ENCODE results near the gene REEP6. TPM values are rescaled to one million over a fixed set of nuclear protein-coding genes. Genes with fewer than 3 reads are reported as not detected.

Gene REEP6
- total and polyA plus RNA-seq, 2 experiments from 2014 or later, result 3.0 to 4.3 TPM

DNA sequence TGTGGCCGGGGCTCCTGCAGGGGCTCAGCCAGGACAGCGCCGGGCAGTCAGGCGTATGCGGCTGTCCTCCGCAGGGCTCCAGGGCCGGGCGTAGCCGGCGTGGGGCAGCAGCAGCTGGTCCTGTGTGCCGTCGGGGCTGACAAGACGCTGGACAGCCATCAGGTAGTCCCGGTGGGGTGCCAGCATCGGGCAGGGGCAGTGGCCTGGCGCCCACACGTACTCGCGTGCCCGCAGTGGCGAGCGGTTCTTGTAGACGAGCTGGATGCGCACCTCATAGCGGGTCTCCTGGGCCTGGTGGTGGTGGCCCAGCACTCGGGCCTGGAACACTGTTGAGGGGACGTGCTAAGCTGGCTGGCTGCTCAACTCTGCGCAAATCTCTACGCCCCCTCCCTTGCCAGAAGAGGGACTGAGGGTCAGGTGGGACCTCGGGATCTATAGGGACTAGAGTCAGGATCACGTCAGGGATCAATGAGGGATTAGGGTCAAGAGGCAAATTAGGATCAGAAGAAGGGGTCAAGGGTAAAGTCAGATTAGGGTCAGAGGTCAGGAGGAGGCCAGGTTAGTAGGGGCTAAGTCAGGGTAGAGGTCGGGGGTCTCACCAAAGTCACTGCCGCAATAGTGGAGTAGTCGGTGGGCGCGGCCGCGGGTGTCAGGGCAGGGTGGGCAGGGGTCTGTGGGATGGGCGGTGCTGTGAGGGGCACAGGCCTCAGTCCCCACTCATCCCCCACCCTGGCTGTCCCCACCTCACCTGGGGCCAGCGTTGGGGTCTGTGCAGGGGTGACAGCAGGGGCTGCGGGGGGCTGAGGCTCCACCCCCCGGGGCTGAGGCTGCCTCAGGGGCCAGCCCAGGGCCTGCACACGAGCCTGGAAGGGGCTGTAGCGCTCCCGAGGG, 15.3 kb downstream of the REEP6 start:
- DNase-seq, result no peak
- in situ Hi-C loops (cut with MboI), result no loop called here
- Histone ChIP-seq H3K9ac (no peak overlapping the region), H3K27ac (no peak overlapping the region), H3K4me3 (no peak overlapping the region), H3F3A (ENCODE audit: insufficient read depth) (peaks cover 14% of the 10 kb centered on the region; the same call in 1 of the 2 replicates), H4K20me1 (ENCODE audit: insufficient read depth) (no peaks in the 10 kb centered on the region), H3K79me2 (ENCODE audit: insufficient read depth) (no peaks in the 10 kb centered on the region), H3K4me2 (ENCODE audit: unreplicated experiment) (no peak overlapping the region), H3K9me2 (ENCODE audit: insufficient read depth) (no peaks in the 10 kb centered on the region), H3K9me3 (ENCODE audit: low read depth) (no peaks in the 10 kb centered on the region), H3K36me3 (ENCODE audit: low read depth) (no peaks in the 10 kb centered on the region), H2AFZ (no peak overlapping the region), H3K4me1 (ENCODE audit: insufficient read depth) (no peaks in the 10 kb centered on the region), H3K27me3 (replicated peaks; ENCODE audit: insufficient read depth) (no peaks in the 10 kb centered on the region)
- 84 to 87% methylated on average over 37 to 45 of the region's 45 CpGs for WGBS, 2 experiments (ENCODE audit: low coverage in 1 of 2, low lambda C conversion rate in 2 of 2, missing lambda C conversion rate in 2 of 2)
- TF ChIP-seq EZH2 (IDR thresholded peaks at IDR 0.05; ENCODE audit: insufficient read depth, poor library complexity, severe bottlenecking), result no peak
- no peak for TF ChIP-seq EZH2phosphoT487 (IDR thresholded peaks at IDR 0.05; ENCODE audit: insufficient read depth, low read depth)

DNA sequence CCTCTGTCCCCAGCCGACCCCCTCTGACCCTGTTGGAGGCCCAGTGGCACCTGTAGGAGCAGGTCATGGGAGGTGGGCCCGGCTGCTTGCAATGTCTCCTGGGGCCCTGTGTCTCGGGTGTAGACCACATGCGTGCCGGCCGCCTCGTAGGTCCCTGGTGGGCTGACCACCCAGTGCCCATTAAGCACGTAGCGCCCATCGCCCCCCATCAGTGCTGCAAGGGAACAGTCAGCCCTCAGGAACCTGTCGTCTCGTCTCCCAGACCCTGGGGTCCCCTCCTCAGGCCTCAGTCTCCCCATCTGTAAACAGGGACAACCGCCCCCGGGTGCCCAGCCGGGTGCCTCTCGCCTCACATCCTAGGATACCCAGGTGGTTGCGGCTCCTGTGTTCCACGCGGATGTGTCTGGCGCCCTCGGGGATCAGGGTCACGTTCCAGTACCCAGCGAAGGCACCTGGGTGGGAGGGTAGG, 16.2 kb downstream of the REEP6 start:
- peak overlapping the region; percentile 64 for H3K27ac ChIP-seq
- TF ChIP-seq EZH2phosphoT487 (IDR thresholded peaks at IDR 0.05; ENCODE audit: insufficient read depth, low read depth) (no peak), EZH2 (IDR thresholded peaks at IDR 0.05; ENCODE audit: insufficient read depth, poor library complexity, severe bottlenecking) (no peak)
- no peaks in the 10 kb centered on the region for H3K27me3 ChIP-seq (replicated peaks; ENCODE audit: insufficient read depth)
- H3K9ac ChIP-seq, result peak overlapping the region; percentile 64
- WGBS, 2 experiments (ENCODE audit: low coverage in 1 of 2, low lambda C conversion rate in 2 of 2, missing lambda C conversion rate in 2 of 2), result 61 to 64% methylated on average over 23 of the region's 23 CpGs
- H3K4me2 ChIP-seq (ENCODE audit: unreplicated experiment), result peak overlapping the region; percentile 42
- no peaks in the 10 kb centered on the region for H4K20me1 ChIP-seq (ENCODE audit: insufficient read depth)
- 0 out of 2 replicates have a peak overlapping the region, but pooled peaks have one; percentile 49 for H2AFZ ChIP-seq
- no peak for DNase-seq
- H3K9me3 ChIP-seq (ENCODE audit: low read depth), result no peaks in the 10 kb centered on the region
- no peaks in the 10 kb centered on the region for H3K4me1 ChIP-seq (ENCODE audit: insufficient read depth)
- no peaks in the 10 kb centered on the region for H3K9me2 ChIP-seq (ENCODE audit: insufficient read depth)
- in situ Hi-C loops (cut with MboI), result no loop called here
- 0 out of 2 replicates have a peak overlapping the region, but pooled peaks have one; percentile 10 for H3K4me3 ChIP-seq
- H3F3A ChIP-seq (ENCODE audit: insufficient read depth), result peaks cover 14% of the 10 kb centered on the region; the same call in 1 of the 2 replicates
- no peaks in the 10 kb centered on the region for H3K36me3 ChIP-seq (ENCODE audit: low read depth)
- H3K79me2 ChIP-seq (ENCODE audit: insufficient read depth), result peaks cover 2% of the 10 kb centered on the region; the same call in 1 of the 2 replicates

DNA sequence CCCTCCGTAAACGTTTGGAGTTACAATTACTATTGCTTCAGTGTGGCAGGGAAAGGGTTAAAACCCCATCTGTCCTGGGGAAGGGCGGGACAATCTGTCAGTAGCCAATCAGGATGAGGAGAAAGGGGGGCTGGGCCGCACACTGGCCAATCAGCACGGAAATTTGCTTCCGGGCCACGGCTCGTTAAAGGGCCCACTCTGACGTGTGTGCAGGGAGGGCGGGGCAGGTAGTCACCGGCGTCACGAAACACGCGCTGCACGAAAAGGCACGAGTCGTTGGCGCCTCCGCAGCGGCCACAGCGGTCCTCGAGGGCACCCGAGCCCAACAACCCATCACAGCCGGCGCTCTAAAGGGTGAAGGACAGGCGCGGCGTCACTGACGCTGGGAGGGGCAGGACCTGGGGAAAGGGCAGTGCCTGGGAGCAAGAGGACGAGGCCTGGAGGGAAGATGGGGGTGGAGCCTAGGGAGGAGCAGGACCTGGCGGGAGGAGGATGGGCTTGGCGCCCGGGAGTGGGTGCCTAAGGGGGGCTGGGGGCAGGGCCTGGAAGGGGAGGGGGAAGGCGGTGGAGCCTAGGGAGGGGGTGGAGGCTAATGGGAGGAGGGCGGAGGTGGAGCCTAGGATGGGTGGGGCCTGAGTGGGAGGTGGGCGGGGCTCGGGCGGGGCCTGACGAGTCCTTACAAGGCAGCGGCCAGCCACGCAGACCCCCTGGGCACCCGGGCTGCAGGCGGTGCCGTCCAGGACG, 17.0 kb downstream of the REEP6 start:
- Histone ChIP-seq H3K9me2 (ENCODE audit: insufficient read depth) (no peaks in the 10 kb centered on the region), H3K4me1 (ENCODE audit: insufficient read depth) (no peaks in the 10 kb centered on the region), H4K20me1 (ENCODE audit: insufficient read depth) (no peaks in the 10 kb centered on the region), H3K4me2 (ENCODE audit: unreplicated experiment) (peak overlapping the region; percentile 42), H3K9ac (peak overlapping the region; percentile 64), H3K9me3 (ENCODE audit: low read depth) (no peaks in the 10 kb centered on the region), H3K27me3 (replicated peaks; ENCODE audit: insufficient read depth) (no peaks in the 10 kb centered on the region), H2AFZ (peak overlapping the region; percentile 49), H3F3A (ENCODE audit: insufficient read depth) (peaks cover 14% of the 10 kb centered on the region; the same call in 1 of the 2 replicates), H3K36me3 (ENCODE audit: low read depth) (no peaks in the 10 kb centered on the region), H3K79me2 (ENCODE audit: insufficient read depth) (peaks cover 7% of the 10 kb centered on the region; the same call in 1 of the 2 replicates), H3K27ac (peak overlapping the region; percentile 64), H3K4me3 (peak overlapping the region; percentile 64)
- DNase-seq, result peak; percentile 98
- TF ChIP-seq EZH2phosphoT487 (IDR thresholded peaks at IDR 0.05; ENCODE audit: insufficient read depth, low read depth), result no peak
- TF ChIP-seq EZH2 (IDR thresholded peaks at IDR 0.05; ENCODE audit: insufficient read depth, poor library complexity, severe bottlenecking), result no peak
- WGBS, 2 experiments (ENCODE audit: low coverage in 1 of 2, low lambda C conversion rate in 2 of 2, missing lambda C conversion rate in 2 of 2), result 3 to 6% methylated on average over 36 to 41 of the region's 46 CpGs
- in situ Hi-C loops (cut with MboI), result no loop called here

- H3K4me2 ChIP-seq (ENCODE audit: unreplicated experiment), result peak overlapping the region; percentile 34
- no peak for DNase-seq
- in situ Hi-C loops (cut with MboI), result no loop called here
- no peaks in the 10 kb centered on the region for H3K4me1 ChIP-seq (ENCODE audit: insufficient read depth)
- H3K27me3 ChIP-seq (replicated peaks; ENCODE audit: insufficient read depth), result no peaks in the 10 kb centered on the region
- H3K36me3 ChIP-seq (ENCODE audit: low read depth), result no peaks in the 10 kb centered on the region
- no peak overlapping the region for H2AFZ ChIP-seq
- H4K20me1 ChIP-seq (ENCODE audit: insufficient read depth), result no peaks in the 10 kb centered on the region
- no peaks in the 10 kb centered on the region for H3K9me2 ChIP-seq (ENCODE audit: insufficient read depth)
- 0 out of 2 replicates have a peak overlapping the region, but pooled peaks have one; percentile 27 for H3K27ac ChIP-seq
- H3K4me3 ChIP-seq, result 0 out of 2 replicates have a peak overlapping the region, but pooled peaks have one; percentile 16
- H3K9ac ChIP-seq, result no peak overlapping the region
- H3K79me2 ChIP-seq (ENCODE audit: insufficient read depth), result peaks cover 7% of the 10 kb centered on the region; the same call in 1 of the 2 replicates
- TF ChIP-seq EZH2phosphoT487 (IDR thresholded peaks at IDR 0.05; ENCODE audit: insufficient read depth, low read depth) (no peak), EZH2 (IDR thresholded peaks at IDR 0.05; ENCODE audit: insufficient read depth, poor library complexity, severe bottlenecking) (no peak)
- no peaks in the 10 kb centered on the region for H3K9me3 ChIP-seq (ENCODE audit: low read depth)
- H3F3A ChIP-seq (ENCODE audit: insufficient read depth), result peaks cover 14% of the 10 kb centered on the region; the same call in 1 of the 2 replicates
- 41 to 47% methylated on average over 9 to 12 of the region's 12 CpGs for WGBS, 2 experiments (ENCODE audit: low coverage in 1 of 2, low lambda C conversion rate in 2 of 2, missing lambda C conversion rate in 2 of 2)
Measured at GRCh38 chr19:1508507-1508856, 17.5 kb downstream of the REEP6 start.
